ENCODE data around the gene P3H2.
"Not testable (repeated sequence)": the region's sequence is repeated elsewhere in the genome, so short reads cannot be mapped to it uniquely, and the experiment has no call there.

The P3H2 gene

GRCh38 chr3:190120269-190121060 lies at the start of gene P3H2:
TSS of gene P3H2 (minus strand) at chr3:190120897. CDS start at chr3:190120731, 166 bp downstream.
- DNase-seq = peak; percentile 83

GRCh38 chr3:190169877-190170276 lies 49.2 kb upstream of the P3H2 start:
- DNase-seq = no peak

- DNase-seq = no peak
These were observed 48.5 kb upstream of the P3H2 start for GRCh38 chr3:190169243-190169642.

GRCh38 chr3:190167936-190168680 lies 47.4 kb upstream of the P3H2 start:
- DNase-seq = no peak

- no peak for DNase-seq
These were observed 46.3 kb upstream of the P3H2 start for GRCh38 chr3:190166948-190167347.

- no peak for DNase-seq
These were observed 44.6 kb upstream of the P3H2 start for GRCh38 chr3:190165253-190165652.

- DNase-seq = not testable (repeated sequence)
These were observed 41.3 kb upstream of the P3H2 start for GRCh38 chr3:190162013-190162412.

GRCh38 chr3:190159902-190160435 lies 39.3 kb upstream of the P3H2 start:
- DNase-seq = no peak

GRCh38 chr3:190158261-190158660 lies 37.6 kb upstream of the P3H2 start:
- no peak for DNase-seq

- DNase-seq = no peak
These were observed 35.1 kb upstream of the P3H2 start for GRCh38 chr3:190155752-190156151.

GRCh38 chr3:190150681-190151080 lies 30.0 kb upstream of the P3H2 start:
- no peak for DNase-seq

GRCh38 chr3:190149830-190150619 lies 29.3 kb upstream of the P3H2 start:
- not testable (repeated sequence) for DNase-seq

GRCh38 chr3:190144793-190145192 lies 24.1 kb upstream of the P3H2 start:
- DNase-seq = not testable (repeated sequence)

GRCh38 chr3:190142041-190142440 lies 21.3 kb upstream of the P3H2 start:
- no peak for DNase-seq

GRCh38 chr3:190139365-190139764 lies 18.7 kb upstream of the P3H2 start:
- DNase-seq = no peak

GRCh38 chr3:190132371-190132770 lies 11.7 kb upstream of the P3H2 start:
- DNase-seq = no peak

- no peak for DNase-seq
These were observed 10.6 kb upstream of the P3H2 start for GRCh38 chr3:190131329-190131728.

- no peak for DNase-seq
These were observed 10.0 kb upstream of the P3H2 start for GRCh38 chr3:190130696-190131095.

GRCh38 chr3:190130037-190130436 lies 9.3 kb upstream of the P3H2 start:
- DNase-seq = no peak

GRCh38 chr3:190127797-190128196 lies 7.1 kb upstream of the P3H2 start:
- DNase-seq = no peak

- no peak for DNase-seq
These were observed 6.5 kb upstream of the P3H2 start for GRCh38 chr3:190127195-190127594.

- no peak for DNase-seq
These were observed 4.9 kb upstream of the P3H2 start for GRCh38 chr3:190125436-190126068.

GRCh38 chr3:190124067-190124466 lies 3.4 kb upstream of the P3H2 start:
- no peak for DNase-seq
